SK-N-SH (cell line): ENCODE data around the gene EDEM3.

Experiments used
- EZH2phosphoT487 ChIP-seq: fragments of 200-600 bp; sonication (generic); IDR thresholded peaks from 2 replicates; pipeline ENCODE4 v1.6.1; 2017; ENCODE audit warnings: low read depth, mixed run types, mild to moderate bottlenecking, antibody characterized with exemption, moderate library complexity, borderline replicate concordance
- POLR2AphosphoS5 ChIP-seq: IDR thresholded peaks from 2 replicates; pipeline ENCODE4 v1.6.1; 2012; ENCODE audit warnings: low read depth, low read length
- TEAD4 ChIP-seq: IDR thresholded peaks from 2 replicates; pipeline ENCODE4 v1.4.0; 2012; ENCODE audit warnings: mild to moderate bottlenecking, borderline replicate concordance; ENCODE audit not compliant: insufficient read depth
- ZBTB33 ChIP-seq: IDR thresholded peaks from 2 replicates; pipeline ENCODE4 v1.4.0; 2012; ENCODE audit warnings: low read depth, borderline replicate concordance

GRCh38 chr1:184661801-184662200, 92.9 kb downstream of the EDEM3 start:
- TF ChIP-seq EZH2phosphoT487 (no peak), TEAD4 (no peak), ZBTB33 (no peak), POLR2AphosphoS5 (no peak)
